KOPT-K1 (cell line): ENCODE measurements around the gene MZB1.
"Not testable (repeated sequence)": the region's sequence is repeated elsewhere in the genome, so short reads cannot be mapped to it uniquely, and the experiment has no call there.

Experiments
- H3K27ac ChIP-seq: fragments of 200-600 bp; sonication (generic); 2 replicates; pipeline ENCODE4 v1.5.1; 2016; ENCODE audit warnings: antibody characterized with exemption, mild to moderate bottlenecking, low read depth, low read length; ENCODE audit not compliant: poor library complexity, severe bottlenecking
- H3K36me3 ChIP-seq: fragments of 200-600 bp; sonication (generic); 2 replicates; pipeline ENCODE4 v1.5.1; 2017; ENCODE audit warnings: antibody characterized with exemption, mild to moderate bottlenecking, low read length, moderate library complexity; ENCODE audit not compliant: insufficient read depth
- H3K9me3 ChIP-seq: fragments of 200-600 bp; sonication (generic); 2 replicates; pipeline ENCODE4 v1.5.1; 2017; ENCODE audit warnings: antibody characterized with exemption, low read length, mild to moderate bottlenecking; ENCODE audit not compliant: insufficient read depth, poor library complexity, severe bottlenecking

MZB1 gene

GRCh38 chr5:139347863-139348262 lies 41.9 kb downstream of the MZB1 start:
- peaks cover 31% of the 10 kb centered on the region for H3K36me3 ChIP-seq
- H3K27ac ChIP-seq, H3K9me3 ChIP-seq: not testable (repeated sequence)

- H3K36me3 ChIP-seq, result peaks cover 22% of the 10 kb centered on the region
- not testable (repeated sequence) for H3K27ac ChIP-seq
Observed at GRCh38 chr5:139345442-139345841, 44.3 kb downstream of the MZB1 start.

GRCh38 chr5:139344177-139344576 lies 45.5 kb downstream of the MZB1 start:
- Histone ChIP-seq H3K36me3 (peaks cover 18% of the 10 kb centered on the region), H3K27ac (no peak overlapping the region), H3K9me3 (no peaks in the 10 kb centered on the region)

More at GRCh38 chr5:139345442-139345841, 44.3 kb downstream of the MZB1 start:
- H3K9me3 ChIP-seq, result not testable (repeated sequence)

GRCh38 chr5:139343476-139343875 lies 46.2 kb downstream of the MZB1 start:
- Histone ChIP-seq H3K9me3 (no peaks in the 10 kb centered on the region), H3K36me3 (peaks cover 15% of the 10 kb centered on the region), H3K27ac (peak overlapping the region; percentile 79)

GRCh38 chr5:139342423-139342723 lies 47.3 kb downstream of the MZB1 start:
- Histone ChIP-seq H3K27ac (peak overlapping the region; percentile 79), H3K36me3 (peaks cover 15% of the 10 kb centered on the region), H3K9me3 (no peaks in the 10 kb centered on the region)

- H3K9me3 ChIP-seq, result no peaks in the 10 kb centered on the region
- H3K27ac ChIP-seq, result peak within 1 kb of the TSS; percentile 79
- peaks cover 15% of the 10 kb centered on the region for H3K36me3 ChIP-seq
Observed at GRCh38 chr5:139341689-139342422, 47.9 kb downstream of the MZB1 start, which contains the start of gene PAIP2. Gene PAIP2 (plus strand): TSS chr5:139341854. CDS start chr5:139363785, 21,931 bp downstream.

GRCh38 chr5:139341187-139341688 lies 48.5 kb downstream of the MZB1 start:
- no peaks in the 10 kb centered on the region for H3K9me3 ChIP-seq
- peak overlapping the region; percentile 79 for H3K27ac ChIP-seq
- peaks cover 15% of the 10 kb centered on the region for H3K36me3 ChIP-seq

- H3K36me3 ChIP-seq, result peaks cover 8% of the 10 kb centered on the region
- H3K27ac ChIP-seq, result no peak overlapping the region
- H3K9me3 ChIP-seq, result no peaks in the 10 kb centered on the region
Observed at GRCh38 chr5:139340051-139340450, 49.7 kb downstream of the MZB1 start.
